GM12878 (cell line): ENCODE measurements around the gene SLC10A4. TPM values are rescaled to one million over a fixed set of nuclear protein-coding genes. Genes with fewer than 3 reads are reported as not detected.

Experiments used
- ATAC-seq: fragments of 200-7000 bp; cut with Tn5 transposase; 3 replicates; pipeline ENCODE4 v1.9.1; 2020; ENCODE audit warnings: mild to moderate bottlenecking, moderate library complexity
- BruUV-seq: library from RNA; stranded (reverse); fragments of 400-500 nt; replicated peaks from 2 replicates; lab custom pipeline; 2021; lab: Mats Ljungman, UMichigan
- CTCF ChIA-PET: fragments of 300-600 bp; sonication (Branson Sonifier 250); formaldehyde crosslinking; extraction: SDS; loops from one replicate; lab custom pipeline; 2021; ENCODE audit warnings: inconsistent platforms; lab: Yijun Ruan, JAX
- POLR2A ChIA-PET: fragments of 350-600 bp; formaldehyde crosslinking; extraction: SDS; loops from one replicate; lab custom pipeline; 2021; ENCODE audit warnings: inconsistent platforms; lab: Charles Lee
- RAD21 ChIA-PET: fragments of 300-600 bp; sonication (Branson Sonifier 250); formaldehyde crosslinking; loops from one replicate; lab custom pipeline; 2023; ENCODE audit warnings: antibody characterized with exemption; ENCODE audit not compliant: unreplicated experiment; lab: Charles Lee
- SMC1A ChIA-PET: fragments of 300-600 bp; sonication (Branson Sonifier 250); formaldehyde crosslinking; loops from one replicate; lab custom pipeline; 2023; ENCODE audit not compliant: unreplicated experiment, uncharacterized antibody; lab: Charles Lee
- DNase-seq: peaks from one replicate; pipeline ENCODE4 v3.0.0-alpha.2; 2011; ENCODE audit warnings: low read depth, low spot score
- FAIRE-seq: peaks from 3 replicates; lab custom pipeline; 2011; peaks lifted over from hg19 to GRCh38; lab: Jason Lieb, UNC
- H2AFZ ChIP-seq: 2 replicates; pipeline ENCODE4 v1.6.0; 2011; ENCODE audit warnings: low read depth, low read length, control low read depth; ENCODE audit not compliant: control insufficient read depth
- H3K27ac ChIP-seq: 2 replicates; pipeline ENCODE4 v1.5.1; 2011; ENCODE audit warnings: control low read depth; ENCODE audit not compliant: control insufficient read depth, insufficient read depth
- H3K27me3 ChIP-seq, 2 experiments: replicated peaks in 1 of 2; 2 replicates each; pipeline versions ENCODE4 v1.6.0 to v1.6.1; 2011; ENCODE audit warnings: low read length in 1 of 2; ENCODE audit not compliant: control insufficient read depth in 2 of 2, insufficient read depth in 2 of 2
- H3K36me3 ChIP-seq, 2 experiments: 2 replicates each; pipeline ENCODE4 v1.5.1; 2011; ENCODE audit warnings: low read length in 1 of 2; ENCODE audit not compliant: control insufficient read depth in 2 of 2, insufficient read depth in 2 of 2
- H3K4me1 ChIP-seq: 2 replicates; pipeline ENCODE4 v1.6.1; 2011; ENCODE audit warnings: mild to moderate bottlenecking, low read length, moderate library complexity, mixed read lengths; ENCODE audit not compliant: control insufficient read depth, insufficient read depth
- H3K4me2 ChIP-seq: 2 replicates; pipeline ENCODE4 v1.6.0; 2011; ENCODE audit warnings: control low read depth; ENCODE audit not compliant: control insufficient read depth, insufficient read depth
- H3K4me3 ChIP-seq: fragments of 200-600 bp; sonication (generic); 2 replicates; pipeline ENCODE4 v1.5.1; 2016
- H3K79me2 ChIP-seq: 2 replicates; pipeline ENCODE4 v1.6.0; 2011; ENCODE audit warnings: low read length; ENCODE audit not compliant: control insufficient read depth, insufficient read depth
- H3K9ac ChIP-seq: 2 replicates; pipeline ENCODE4 v1.8.0; 2011; ENCODE audit warnings: low read length, control low read depth, mixed read lengths; ENCODE audit not compliant: control insufficient read depth, insufficient read depth
- H3K9me3 ChIP-seq: replicated peaks from 3 replicates; pipeline ENCODE4 v1.5.1; 2011; ENCODE audit warnings: mild to moderate bottlenecking, low read length; ENCODE audit not compliant: control insufficient read depth, insufficient read depth
- H4K20me1 ChIP-seq: 2 replicates; pipeline ENCODE4 v1.6.0; 2011; ENCODE audit not compliant: control insufficient read depth, insufficient read depth
- FOXK2 ChIP-seq: fragments of 450-650 bp; IDR thresholded peaks from 2 replicates; pipeline ENCODE4 v1.6.1; 2017; ENCODE audit warnings: mild to moderate bottlenecking, moderate library complexity
- HDGF ChIP-seq: fragments of 450-650 bp; IDR thresholded peaks from 2 replicates; pipeline ENCODE4 v1.6.1; 2016; ENCODE audit warnings: antibody characterized with exemption
- LARP7 ChIP-seq: fragments of 450-650 bp; IDR thresholded peaks from 2 replicates; pipeline ENCODE4 v1.6.1; 2017; ENCODE audit warnings: mild to moderate bottlenecking
- NR2C2 ChIP-seq: IDR thresholded peaks from 2 replicates; pipeline ENCODE4 v1.6.1; 2011; ENCODE audit warnings: borderline replicate concordance, low read depth; ENCODE audit not compliant: control insufficient read depth, insufficient read length
- POU2F2 ChIP-seq: IDR thresholded peaks from 3 replicates; pipeline ENCODE4 v1.6.1; 2011; ENCODE audit warnings: low read depth, mild to moderate bottlenecking, low read length, borderline replicate concordance
- ZNF384 ChIP-seq: IDR thresholded peaks from 2 replicates; pipeline ENCODE4 v1.6.1; 2012; ENCODE audit warnings: low read depth, mild to moderate bottlenecking, low read length, improper control_type of control experiment, borderline replicate concordance
- WGBS: methylation state at CpG from one replicate; pipeline ENCODE4 v1.1.6; 2016; ENCODE audit warnings: low lambda C conversion rate; ENCODE audit not compliant: insufficient replicate concordance, insufficient coverage; ENCODE audit errors: missing lambda C conversion rate; 5-methylcytosine and 5-hydroxymethylcytosine counted together
- in situ Hi-C: fragments of 300-500 bp; cut with MboI; formaldehyde crosslinking; loops from 9 replicates; pipeline ENCODE4 v1.14.3; 2018; ENCODE audit warnings: mixed read lengths
- intact Hi-C: fragments of 100-400 bp; cut with micrococcal nuclease; formaldehyde crosslinking; loops from one replicate; pipeline ENCODE4 v1.14.2; 2022; ENCODE audit not compliant: unreplicated experiment
- polyA plus RNA-seq, 11 experiments: library from polyadenylated mRNA; depleted of rRNA in 4 of 11; unstranded in 6 of 11; stranded (reverse) in 5 of 11; fragments of >200 nt; fragmentation: Nextera tagmentation in 4 of 11; fragmentation: Illumina TruSeq in 1 of 11; extraction: Ambion mirVana in 4 of 11; extraction: Trizol in 1 of 11; gene quantifications; 1 replicate in 1 of 11; 2 replicates in 10 of 11; pipeline versions ENCODE4 v1.2.1 to v1.2.3, GENCODE V29; 2011 to 2016; ENCODE audit warnings: inconsistent platforms in 2 of 11, missing spikeins in 2 of 11, low read depth in 1 of 11
- total RNA-seq, 4 experiments: library from RNA; depleted of rRNA in 3 of 4; stranded (reverse); fragments of >200 nt in 3 of 4; fragmentation: Illumina TruSeq in 1 of 4; extraction: Trizol in 1 of 4; gene quantifications; 2 replicates each; pipeline versions ENCODE4 v1.2.1 to v1.2.3, GENCODE V29; 2013 to 2021
- TF ChIP-seq, protein P1 (sequence below): IDR thresholded peaks from 2 replicates; pipeline ENCODE4 v1.6.1; 2011; ENCODE audit warnings: low read depth, mild to moderate bottlenecking, low read length, moderate library complexity, borderline replicate concordance; ENCODE audit errors: extremely low read depth

SLC10A4 gene
- total and polyA plus RNA-seq, 10 of the 15 experiments (the other 5 are each of a cell fraction or from before 2014, with no cell fraction given), result 0.12 TPM; not detected in 9

- RAD21 ChIA-PET, result no interaction called here
- CTCF ChIA-PET, result interaction anchor here (1.0 kb wide), 1 partner anchor 53 kb away, joined by 3 read pairs; no protein-coding TSS in a partner anchor
- POLR2A ChIA-PET, result no interaction called here
- no peak overlapping the region for H3K27ac ChIP-seq
- H2AFZ ChIP-seq, result no peak overlapping the region
- no peaks in the 10 kb centered on the region; the same call in 1 of the 2 replicates for H4K20me1 ChIP-seq
- 80% methylated on average over 4 of the region's 4 CpGs for WGBS
- H3K9ac ChIP-seq, result no peak overlapping the region
- BruUV-seq, result no TSS peak
- intact Hi-C loops, result no loop called here
- peaks cover 0 to 3% of the 10 kb centered on the region in 2 experiments; a peak in 1 of 4 replicates for H3K36me3 ChIP-seq
- DNase-seq, result no peak
- TF ChIP-seq LARP7 (no peak), FOXK2 (no peak), NR2C2 (no peak), ZNF384 (no peak), HDGF (no peak), POU2F2 (no peak)
- TF ChIP-seq, protein P1, sequence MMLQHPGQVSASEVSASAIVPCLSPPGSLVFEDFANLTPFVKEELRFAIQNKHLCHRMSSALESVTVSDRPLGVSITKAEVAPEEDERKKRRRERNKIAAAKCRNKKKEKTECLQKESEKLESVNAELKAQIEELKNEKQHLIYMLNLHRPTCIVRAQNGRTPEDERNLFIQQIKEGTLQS, result no peak
- TF ChIP-seq, all 136 proteins: peak for 0
- H3K4me1 ChIP-seq, result 0 out of 2 replicates have a peak, but pooled peaks cover 4% of the 10 kb centered on the region
- no peaks in the 10 kb centered on the region; the same call in 2 of the 3 replicates for H3K9me3 ChIP-seq
- no peak overlapping the region for H3K4me2 ChIP-seq
- SMC1A ChIA-PET, result interaction anchor here (1.3 kb wide), 1 partner anchor 39 kb away, joined by 3 read pairs; no protein-coding TSS in a partner anchor
- FAIRE-seq (no peak), ATAC-seq (no peak)
- no peaks in the 10 kb centered on the region for H3K79me2 ChIP-seq
- H3K4me3 ChIP-seq, result no peak overlapping the region
- peaks cover 6 to 19% of the 10 kb centered on the region in 2 experiments for H3K27me3 ChIP-seq
- in situ Hi-C loops, result no loop called here
Measured at GRCh38 chr4:48493452-48494100, 10.4 kb downstream of the SLC10A4 start.
